Suprapubic skin (tissue), 4 donors: ENCODE results near the gene RASGEF1C.

Experiments
- EP300 ChIP-seq: sonication (generic); formaldehyde crosslinking; IDR thresholded peaks from one replicate; pipeline ENCODE4 v1.6.1; 2017; ENCODE audit warnings: antibody characterized with exemption
- POLR2A ChIP-seq, 2 donors: fragments of 450-650 bp; IDR thresholded peaks; one replicate each; pipeline ENCODE4 v1.6.1; 2017; ENCODE audit warnings: antibody characterized with exemption in 2 of 2, mild to moderate bottlenecking in 2 of 2, moderate library complexity in 2 of 2
- POLR2AphosphoS5 ChIP-seq, 3 donors: sonication (generic); formaldehyde crosslinking; IDR thresholded peaks; one replicate each; pipeline ENCODE4 v1.6.1; 2017; ENCODE audit warnings: antibody characterized with exemption in 3 of 3
- TF ChIP-seq, protein P1 (sequence below), 2 donors: fragments of 200-600 bp in 1 of 2; fragments of 450-650 bp in 1 of 2; sonication (generic) in 1 of 2; IDR thresholded peaks; one replicate each; pipeline ENCODE4 v1.5.1; 2016 to 2019; ENCODE audit warnings: antibody characterized with exemption in 2 of 2, mild to moderate bottlenecking in 1 of 2, moderate library complexity in 1 of 2

DNA sequence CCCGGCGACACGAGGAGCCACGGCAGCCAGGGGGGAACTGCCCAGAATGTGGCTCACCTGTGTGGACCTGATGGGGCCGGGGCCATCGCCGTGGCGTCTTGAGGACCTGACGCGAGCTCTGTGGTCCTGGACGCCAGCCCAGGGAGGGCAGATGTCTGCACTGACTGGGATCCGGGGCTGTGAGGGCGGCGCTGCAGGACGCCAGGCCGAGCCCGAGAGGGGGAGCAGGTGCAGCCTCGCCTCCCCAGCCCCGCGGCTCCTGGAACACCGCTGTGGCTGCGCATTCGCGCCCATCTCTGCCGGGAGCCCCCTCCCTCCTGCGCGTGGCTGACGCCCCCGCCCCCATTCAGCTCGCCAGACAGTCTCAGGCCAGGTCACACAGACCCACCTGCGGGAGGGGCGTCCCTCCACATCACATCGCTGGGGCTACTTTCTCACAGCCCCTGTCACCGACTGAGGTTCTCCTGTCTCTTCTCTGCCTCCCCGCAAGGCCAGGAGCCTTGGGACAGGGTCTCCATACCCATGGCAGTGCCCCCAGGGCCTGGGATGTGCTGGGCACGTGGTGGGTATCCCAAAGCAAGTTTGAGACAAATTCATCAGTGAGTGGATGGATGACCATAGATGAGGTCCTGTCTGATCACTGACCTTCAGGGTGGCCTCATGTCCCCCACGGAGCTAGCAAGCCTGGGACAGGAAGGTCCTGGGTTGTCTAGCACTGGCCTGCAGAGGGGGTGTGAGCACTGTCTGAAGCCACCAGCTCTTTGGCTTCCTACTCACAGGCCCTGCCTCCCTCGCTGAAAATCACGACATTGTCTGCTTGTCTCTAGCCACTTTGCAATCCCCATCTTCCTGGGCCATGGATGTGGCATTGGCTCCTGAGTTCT, 47.3 kb downstream of the RASGEF1C start:
- TF ChIP-seq, protein P1, sequence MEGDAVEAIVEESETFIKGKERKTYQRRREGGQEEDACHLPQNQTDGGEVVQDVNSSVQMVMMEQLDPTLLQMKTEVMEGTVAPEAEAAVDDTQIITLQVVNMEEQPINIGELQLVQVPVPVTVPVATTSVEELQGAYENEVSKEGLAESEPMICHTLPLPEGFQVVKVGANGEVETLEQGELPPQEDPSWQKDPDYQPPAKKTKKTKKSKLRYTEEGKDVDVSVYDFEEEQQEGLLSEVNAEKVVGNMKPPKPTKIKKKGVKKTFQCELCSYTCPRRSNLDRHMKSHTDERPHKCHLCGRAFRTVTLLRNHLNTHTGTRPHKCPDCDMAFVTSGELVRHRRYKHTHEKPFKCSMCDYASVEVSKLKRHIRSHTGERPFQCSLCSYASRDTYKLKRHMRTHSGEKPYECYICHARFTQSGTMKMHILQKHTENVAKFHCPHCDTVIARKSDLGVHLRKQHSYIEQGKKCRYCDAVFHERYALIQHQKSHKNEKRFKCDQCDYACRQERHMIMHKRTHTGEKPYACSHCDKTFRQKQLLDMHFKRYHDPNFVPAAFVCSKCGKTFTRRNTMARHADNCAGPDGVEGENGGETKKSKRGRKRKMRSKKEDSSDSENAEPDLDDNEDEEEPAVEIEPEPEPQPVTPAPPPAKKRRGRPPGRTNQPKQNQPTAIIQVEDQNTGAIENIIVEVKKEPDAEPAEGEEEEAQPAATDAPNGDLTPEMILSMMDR (IDR thresholded peaks at IDR 0.05), result no peak
- TF ChIP-seq POLR2A (IDR thresholded peaks at IDR 0.05) (no peak), POLR2AphosphoS5 (IDR thresholded peaks at IDR 0.05) (no peak), EP300 (no peak)
